Fibroblast of lung (primary cell): ENCODE data around the gene MED14. TPM values are rescaled to one million over a fixed set of nuclear protein-coding genes. Genes with fewer than 3 reads are reported as not detected.

Source experiments
- DNase-seq, 2 donors: peaks; one replicate each; pipeline versions ENCODE4 v3.0.0 to v3.0.0-alpha.2; 2010; ENCODE audit warnings: low read depth in 2 of 2
- H2AFZ ChIP-seq: 2 replicates; pipeline ENCODE4 v1.5.1; 2012; ENCODE audit warnings: low read length, control low read depth, inconsistent platforms
- H3K27ac ChIP-seq: 2 replicates; pipeline ENCODE4 v1.5.1; 2011; ENCODE audit warnings: low read length, control low read depth; ENCODE audit not compliant: insufficient read depth
- H3K27me3 ChIP-seq: 2 replicates; pipeline ENCODE4 v1.5.1; 2011; ENCODE audit warnings: mild to moderate bottlenecking, low read length; ENCODE audit not compliant: control insufficient read depth, insufficient read depth
- H3K36me3 ChIP-seq: 2 replicates; pipeline ENCODE4 v1.5.1; 2011; ENCODE audit warnings: low read length; ENCODE audit not compliant: control insufficient read depth, insufficient read depth
- H3K4me1 ChIP-seq: 2 replicates; pipeline ENCODE4 v1.5.1; 2011; ENCODE audit warnings: low read length; ENCODE audit not compliant: control insufficient read depth, insufficient read depth; ENCODE audit errors: extremely low read depth
- H3K4me2 ChIP-seq: 2 replicates; pipeline ENCODE4 v1.5.1; 2011; ENCODE audit warnings: low read length, control low read depth; ENCODE audit not compliant: insufficient read depth; ENCODE audit errors: extremely low read depth
- H3K4me3 ChIP-seq, 4 experiments: fragments of 200-600 bp in 1 of 4; sonication (generic) in 1 of 4; replicated peaks in 1 of 4; 2 replicates each; pipeline ENCODE4 v1.5.1; 2011 to 2016; ENCODE audit warnings: low read length in 4 of 4, low read depth in 3 of 4, mild to moderate bottlenecking in 3 of 4, control low read depth in 2 of 4, inconsistent platforms in 1 of 4, mixed read lengths in 1 of 4; ENCODE audit not compliant: insufficient read depth in 1 of 4; ENCODE audit errors: control extremely low read depth in 1 of 4
- H3K79me2 ChIP-seq: 2 replicates; pipeline ENCODE4 v1.5.1; 2012; ENCODE audit warnings: mild to moderate bottlenecking, low read length, inconsistent platforms; ENCODE audit not compliant: control insufficient read depth, insufficient read depth
- H3K9ac ChIP-seq: 2 replicates; pipeline ENCODE4 v1.5.1; 2011; ENCODE audit warnings: mild to moderate bottlenecking, low read length, control low read depth; ENCODE audit not compliant: insufficient read depth
- H3K9me3 ChIP-seq: 2 replicates; pipeline ENCODE4 v1.5.1; 2012; ENCODE audit warnings: low read depth, low read length; ENCODE audit not compliant: control insufficient read depth, insufficient read depth
- H4K20me1 ChIP-seq: 2 replicates; pipeline ENCODE4 v1.5.1; 2011; ENCODE audit warnings: low read length; ENCODE audit not compliant: control insufficient read depth, insufficient read depth; ENCODE audit errors: extremely low read depth
- CTCF ChIP-seq, 2 donors: IDR thresholded peaks in 1 of 2; conservative IDR thresholded peaks in 1 of 2; 1 replicate in 1 of 2; 2 replicates in 1 of 2; pipeline ENCODE4 v1.5.1; 2011 to 2012; ENCODE audit warnings: low read length in 2 of 2, control low read depth in 1 of 2, inconsistent platforms in 1 of 2, low read depth in 1 of 2, mild to moderate bottlenecking in 1 of 2
- EZH2 ChIP-seq: IDR thresholded peaks from 2 replicates; pipeline ENCODE4 v1.5.1; 2012; ENCODE audit warnings: low read length, control low read depth, mild to moderate bottlenecking; ENCODE audit errors: missing control alignments
- polyA plus RNA-seq, 2 donors: library from polyadenylated mRNA; depleted of rRNA in 1 of 2; stranded (reverse) in 1 of 2; unstranded in 1 of 2; fragments of >200 nt; gene quantifications; 2 replicates each; pipeline ENCODE4 v1.2.1, GENCODE V29; 2011 to 2012; ENCODE audit warnings: missing spikeins in 1 of 2
- total RNA-seq: library from RNA; depleted of rRNA; stranded (reverse); fragments of >200 nt; gene quantifications from 2 replicates; pipeline ENCODE4 v1.2.1, GENCODE V29; 2014

MED14 gene
- total and polyA plus RNA-seq, 2 donors (not counting 1 experiment from before 2014, with no cell fraction given): 18.3 to 31.3 TPM

- H3K27ac ChIP-seq: no peak overlapping the region
- no peaks in the 10 kb centered on the region for H3K4me1 ChIP-seq
- H3K9ac ChIP-seq: no peak overlapping the region
- no peaks in the 10 kb centered on the region for H3K9me3 ChIP-seq
- TF ChIP-seq EZH2 (no peak), CTCF (conservative IDR thresholded peaks at IDR 0.05 in 1 of 2, IDR thresholded peaks at IDR 0.05 in 1 of 2; ENCODE audit: low read depth in 1 of 2, low read length in 2 of 2) (no peak)
- peaks cover 2% of the 10 kb centered on the region for H3K36me3 ChIP-seq
- no peak overlapping the region for H3K4me2 ChIP-seq
- no peaks in the 10 kb centered on the region for H3K27me3 ChIP-seq
- no peaks in the 10 kb centered on the region for H4K20me1 ChIP-seq
- H2AFZ ChIP-seq: no peak overlapping the region
- no peaks in the 10 kb centered on the region for H3K79me2 ChIP-seq
- DNase-seq: no peak
- H3K4me3 ChIP-seq: no peak overlapping the region
These were observed 103.1 kb downstream of the MED14 start for GRCh38 chrX:40632199-40632598.

- Histone ChIP-seq H3K4me1 (no peaks in the 10 kb centered on the region), H4K20me1 (no peaks in the 10 kb centered on the region), H3K4me2 (no peak overlapping the region), H2AFZ (no peak overlapping the region), H3K27ac (no peak overlapping the region), H3K36me3 (peaks cover 2% of the 10 kb centered on the region), H3K4me3 (no peak overlapping the region), H3K9me3 (no peaks in the 10 kb centered on the region), H3K9ac (no peak overlapping the region), H3K27me3 (no peaks in the 10 kb centered on the region), H3K79me2 (no peaks in the 10 kb centered on the region)
- TF ChIP-seq EZH2 (no peak), CTCF (conservative IDR thresholded peaks at IDR 0.05 in 1 of 2, IDR thresholded peaks at IDR 0.05 in 1 of 2; ENCODE audit: low read depth in 1 of 2, low read length in 2 of 2) (no peak)
- DNase-seq: peak in 1 of 2 donors; percentile 21
These were observed 106.8 kb downstream of the MED14 start for GRCh38 chrX:40628506-40628905.

- no peak overlapping the region for H2AFZ ChIP-seq
- no peak overlapping the region for H3K4me3 ChIP-seq
- H3K4me1 ChIP-seq: no peaks in the 10 kb centered on the region
- no peak for DNase-seq
- no peaks in the 10 kb centered on the region for H3K79me2 ChIP-seq
- H4K20me1 ChIP-seq: no peaks in the 10 kb centered on the region
- no peaks in the 10 kb centered on the region for H3K36me3 ChIP-seq
- H3K4me2 ChIP-seq: no peak overlapping the region
- TF ChIP-seq EZH2 (no peak), CTCF (conservative IDR thresholded peaks at IDR 0.05 in 1 of 2, IDR thresholded peaks at IDR 0.05 in 1 of 2; ENCODE audit: low read depth in 1 of 2, low read length in 2 of 2) (no peak)
- H3K27ac ChIP-seq: no peak overlapping the region
- no peaks in the 10 kb centered on the region for H3K9me3 ChIP-seq
- H3K9ac ChIP-seq: no peak overlapping the region
- H3K27me3 ChIP-seq: no peaks in the 10 kb centered on the region
These were observed 110.0 kb downstream of the MED14 start for GRCh38 chrX:40625294-40625693.
